Measurements from ENCODE around the gene CD4.

Gene CD4

DNA sequence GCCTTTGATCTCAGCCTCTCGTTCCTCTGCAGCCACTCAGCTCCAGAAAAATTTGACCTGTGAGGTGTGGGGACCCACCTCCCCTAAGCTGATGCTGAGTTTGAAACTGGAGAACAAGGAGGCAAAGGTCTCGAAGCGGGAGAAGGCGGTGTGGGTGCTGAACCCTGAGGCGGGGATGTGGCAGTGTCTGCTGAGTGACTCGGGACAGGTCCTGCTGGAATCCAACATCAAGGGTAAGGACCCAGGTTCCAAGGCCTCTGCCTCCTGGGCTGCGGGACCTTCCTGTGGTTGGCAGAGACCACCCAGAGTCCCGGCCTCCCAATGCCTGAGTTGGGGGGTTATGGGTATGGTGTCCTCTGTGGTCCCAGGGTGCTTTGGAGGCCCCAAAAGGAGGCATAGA is 27.8 kb downstream of the CD4 start:
- no peak for DNase-seq

DNA sequence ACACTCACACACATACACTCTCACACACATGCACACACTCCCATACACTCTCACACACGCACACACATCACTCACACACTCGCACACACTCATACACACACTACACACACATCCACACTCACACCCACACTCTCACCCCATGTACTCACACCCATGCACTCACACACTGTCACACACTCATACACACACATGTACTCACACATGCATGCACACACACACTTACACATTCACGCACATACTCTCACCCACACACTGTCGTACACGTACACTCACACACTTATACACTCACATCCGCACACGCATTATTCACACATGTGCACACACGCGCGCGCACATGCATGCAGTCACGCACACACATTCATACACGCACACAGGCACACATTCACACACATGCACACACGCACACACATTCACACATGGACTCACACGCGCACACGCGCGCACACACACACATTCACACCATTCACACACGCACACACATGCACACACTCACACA is 28.4 kb downstream of the CD4 start:
- no peak for DNase-seq

DNA sequence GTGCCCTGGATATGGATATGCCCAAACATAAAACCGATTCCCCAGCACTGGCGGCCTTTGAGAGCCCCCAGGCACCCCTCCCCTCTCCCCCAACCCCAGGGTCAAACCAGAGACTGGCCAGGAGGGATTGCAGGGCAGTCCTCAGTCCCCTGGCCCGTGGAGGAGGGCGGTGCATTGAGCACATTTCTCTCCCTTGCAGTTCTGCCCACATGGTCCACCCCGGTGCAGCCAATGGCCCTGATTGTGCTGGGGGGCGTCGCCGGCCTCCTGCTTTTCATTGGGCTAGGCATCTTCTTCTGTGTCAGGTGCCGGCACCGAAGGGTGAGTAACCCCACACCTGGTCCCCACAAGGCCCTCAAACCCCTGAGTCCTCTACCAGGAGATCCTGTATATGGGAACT is 28.9 kb downstream of the CD4 start:
- DNase-seq: no peak

DNA sequence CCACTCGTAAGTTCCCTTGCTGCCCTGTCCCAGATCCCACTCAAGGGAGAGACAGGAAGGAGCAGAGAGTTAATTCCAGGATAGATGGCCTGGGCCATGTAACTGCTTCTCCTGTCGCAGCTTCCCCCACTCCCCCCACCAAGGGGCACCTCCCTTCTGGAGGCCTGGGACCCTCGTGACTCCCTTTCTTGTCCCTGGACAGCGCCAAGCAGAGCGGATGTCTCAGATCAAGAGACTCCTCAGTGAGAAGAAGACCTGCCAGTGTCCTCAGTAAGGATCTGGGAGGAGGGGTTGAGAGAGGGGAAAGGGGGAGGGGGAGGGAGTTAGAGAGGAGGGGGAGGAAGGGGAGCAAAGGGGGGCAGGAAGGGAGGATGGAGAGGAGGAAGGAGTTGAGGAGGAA is 29.3 kb downstream of the CD4 start:
- no peak for DNase-seq

- no peak for DNase-seq
Observed at GRCh38 chr12:6819106-6820030, 30.0 kb downstream of the CD4 start.

GRCh38 chr12:6820166-6820565 is 30.8 kb downstream of the CD4 start:
- DNase-seq: no peak

- no peak for DNase-seq
Observed at GRCh38 chr12:6821591-6822425, 32.5 kb downstream of the CD4 start, which contains the start of gene GPR162. Gene GPR162, plus strand, starts transcription at chr12:6821821. Its CDS starts 2,078 bp downstream, at chr12:6823899.

DNA sequence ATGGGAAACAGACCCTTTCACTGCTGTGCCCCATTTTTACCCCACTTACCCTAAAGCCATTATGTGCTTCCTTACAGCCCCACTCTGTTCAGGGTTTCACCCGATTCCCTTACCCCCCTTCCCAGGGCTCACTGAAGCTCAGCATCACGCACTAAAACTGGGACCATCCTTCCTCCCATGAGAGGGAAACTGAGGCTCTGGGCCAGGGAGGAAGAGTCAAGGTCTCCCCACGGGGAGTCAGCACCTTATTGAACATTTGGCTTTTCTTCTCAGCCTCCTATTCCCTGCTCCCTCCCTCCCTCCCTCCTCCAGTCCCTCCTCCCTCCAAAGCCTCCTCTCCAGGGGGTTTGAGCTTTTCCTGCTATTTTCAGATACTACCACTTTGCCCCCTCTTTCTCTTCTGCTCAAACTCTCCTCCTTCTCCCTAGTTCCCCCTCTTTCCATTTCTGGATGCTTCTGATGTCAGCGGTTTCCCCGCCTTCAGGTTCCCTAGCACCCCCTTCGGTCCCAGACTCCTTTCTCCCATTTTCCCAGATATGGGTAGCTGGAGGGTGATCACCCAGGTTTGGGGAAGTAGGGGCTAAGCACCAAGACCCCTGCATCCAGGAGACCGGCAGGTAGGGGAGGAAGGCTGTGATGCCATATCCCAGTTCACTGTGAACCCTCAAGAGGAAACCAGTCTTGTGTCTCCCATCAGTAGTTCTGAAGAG is 33.3 kb downstream of the CD4 start:
- DNase-seq: no peak

- DNase-seq: no peak
Observed at GRCh38 chr12:6823182-6824084, 34.1 kb downstream of the CD4 start.

- no peak for DNase-seq
Observed at GRCh38 chr12:6824085-6824775, 34.9 kb downstream of the CD4 start.

GRCh38 chr12:6824901-6825381 is 35.6 kb downstream of the CD4 start:
- no peak for DNase-seq

DNA sequence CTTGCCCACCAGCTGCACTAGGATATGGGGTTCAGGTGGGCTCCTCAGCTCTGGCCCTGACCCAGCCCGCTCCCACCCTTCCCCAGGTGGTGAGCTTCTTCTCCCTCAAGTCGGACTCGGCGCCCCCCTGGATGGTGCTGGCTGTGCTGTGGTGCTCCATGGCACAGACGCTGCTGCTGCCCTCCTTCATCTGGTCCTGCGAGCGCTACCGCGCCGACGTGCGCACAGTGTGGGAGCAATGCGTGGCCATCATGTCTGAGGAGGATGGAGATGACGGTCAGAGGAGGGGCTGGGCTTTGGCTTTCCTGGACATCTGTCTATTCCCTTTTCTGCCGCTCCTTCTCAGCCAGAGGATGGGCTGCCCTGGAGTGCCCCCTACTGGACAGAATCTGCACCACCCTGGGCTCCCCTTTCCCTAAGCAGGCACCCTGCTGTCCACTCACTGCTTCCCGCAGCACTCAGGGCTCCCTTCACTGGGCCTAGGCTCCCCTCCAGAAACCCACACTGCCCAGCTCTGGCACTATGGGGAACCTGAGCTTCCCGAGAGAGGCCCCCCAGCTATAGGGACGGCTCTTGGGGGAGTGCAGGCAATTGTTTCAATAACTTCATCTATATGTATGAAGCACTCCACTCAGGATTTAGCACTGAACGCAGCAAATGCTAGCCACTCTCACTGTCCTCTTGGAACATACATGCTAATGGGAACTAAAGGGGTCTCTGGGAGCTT is 36.2 kb downstream of the CD4 start:
- DNase-seq: peak; percentile 53

- no peak for DNase-seq
Observed at GRCh38 chr12:6826125-6826733, 36.9 kb downstream of the CD4 start.

DNA sequence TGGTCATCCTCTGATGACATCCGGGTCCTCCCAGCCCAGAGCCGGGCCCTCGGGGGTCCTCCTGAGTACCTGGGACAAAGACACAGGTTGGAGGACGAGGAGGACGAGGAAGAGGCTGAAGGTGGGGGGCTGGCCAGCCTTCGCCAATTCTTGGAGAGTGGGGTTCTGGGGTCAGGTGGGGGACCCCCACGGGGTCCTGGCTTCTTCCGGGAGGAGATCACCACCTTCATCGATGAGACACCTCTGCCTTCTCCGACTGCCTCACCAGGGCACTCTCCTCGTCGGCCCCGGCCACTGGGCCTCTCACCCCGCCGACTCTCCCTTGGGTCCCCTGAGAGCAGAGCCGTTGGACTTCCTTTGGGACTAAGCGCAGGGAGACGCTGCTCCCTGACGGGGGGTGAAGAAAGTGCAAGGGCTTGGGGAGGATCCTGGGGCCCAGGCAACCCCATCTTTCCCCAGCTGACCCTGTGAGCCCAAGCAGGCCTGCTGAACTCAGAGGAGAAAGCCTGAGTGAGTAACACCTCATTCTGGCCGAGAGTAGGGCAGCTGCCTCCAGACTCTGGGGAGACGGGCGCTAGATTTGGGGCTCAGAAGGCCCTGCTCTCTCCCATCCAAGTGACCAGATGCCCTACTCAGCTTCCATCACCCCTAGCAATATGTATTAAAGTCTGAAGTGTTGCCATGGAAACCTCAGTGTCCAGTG is 37.6 kb downstream of the CD4 start:
- no peak for DNase-seq

DNA sequence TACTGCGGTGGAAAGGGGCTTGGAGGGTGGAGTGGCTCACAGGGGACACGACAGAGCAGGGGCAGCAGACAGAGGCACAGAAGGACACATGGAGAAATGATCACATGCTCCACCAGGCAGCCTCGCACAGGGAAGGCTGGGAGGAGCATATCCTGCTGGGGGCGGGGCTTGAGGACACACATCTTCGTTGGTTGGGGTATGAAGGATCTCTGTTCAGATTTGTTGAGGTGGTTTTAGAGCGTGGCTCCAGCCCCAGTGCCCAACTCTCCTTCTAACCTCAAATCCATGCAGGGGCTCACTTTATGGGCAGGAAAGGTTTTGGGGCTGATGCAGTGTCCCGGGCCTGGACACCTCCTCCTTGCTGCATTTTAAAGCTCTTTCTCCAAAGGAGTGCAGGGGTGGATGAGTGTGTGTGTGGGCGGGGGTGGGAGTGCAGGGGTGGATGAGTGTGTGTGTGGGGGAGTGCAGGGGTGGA is 38.1 kb downstream of the CD4 start:
- peak; percentile 42 for DNase-seq

DNA sequence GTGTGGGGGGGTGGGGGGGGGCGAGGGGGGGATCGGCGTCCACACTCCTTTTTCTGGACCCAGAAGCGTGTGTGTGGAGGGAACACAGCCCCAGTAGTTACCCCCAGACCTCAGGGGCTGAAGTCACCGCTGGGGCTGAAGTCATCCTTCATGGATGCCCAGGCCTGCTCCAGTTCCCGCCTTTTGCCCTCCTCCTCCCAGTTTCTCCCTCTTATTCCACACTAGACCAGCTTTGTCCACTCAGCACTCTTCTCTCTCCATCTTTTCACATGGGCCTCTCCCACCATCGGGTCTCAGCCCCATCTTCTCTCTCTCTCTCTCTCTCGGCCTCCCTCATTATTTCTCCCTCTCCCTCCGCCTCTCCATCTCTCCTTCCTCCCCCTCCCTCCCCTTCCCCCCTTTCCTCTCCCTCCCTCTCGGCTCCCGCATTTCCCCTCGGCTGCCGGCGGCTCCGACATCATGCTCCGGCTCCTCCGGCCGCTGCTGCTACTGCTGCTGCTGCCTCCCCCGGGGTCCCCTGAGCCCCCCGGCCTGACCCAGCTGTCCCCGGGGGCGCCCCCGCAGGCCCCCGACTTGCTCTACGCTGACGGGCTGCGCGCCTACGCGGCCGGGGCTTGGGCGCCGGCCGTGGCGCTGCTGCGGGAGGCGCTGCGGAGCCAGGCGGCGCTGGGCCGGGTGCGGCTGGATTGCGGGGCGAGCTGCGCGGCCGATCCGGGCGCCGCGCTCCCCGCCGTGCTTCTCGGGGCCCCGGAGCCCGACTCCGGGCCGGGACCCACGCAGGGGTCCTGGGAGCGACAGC is 38.9 kb downstream of the CD4 start, which contains the start of gene P3H3:
TSS of gene P3H3 (plus strand) at position 426 of the 799 bp plus-strand sequence. CDS start at position 460, 34 bp downstream.
- no peak for DNase-seq

GRCh38 chr12:6828781-6829535 is 39.6 kb downstream of the CD4 start:
- DNase-seq: no peak

Measured in NCI-H524 treated with DMSO at 0.1 percent for 48 hours (cell line).